NOMO-1 (cell line): ENCODE measurements around the gene SGPP1.
"Not testable (repeated sequence)": the region's sequence is repeated elsewhere in the genome, so short reads cannot be mapped to it uniquely, and the experiment has no call there.

Experiments used
- DNase-seq, 2 experiments: peaks; one replicate each; lab custom pipeline; 2025; ENCODE audit not compliant: unreplicated experiment in 2 of 2; lab: John Stamatoyannopoulos, UW

SGPP1 gene

DNA sequence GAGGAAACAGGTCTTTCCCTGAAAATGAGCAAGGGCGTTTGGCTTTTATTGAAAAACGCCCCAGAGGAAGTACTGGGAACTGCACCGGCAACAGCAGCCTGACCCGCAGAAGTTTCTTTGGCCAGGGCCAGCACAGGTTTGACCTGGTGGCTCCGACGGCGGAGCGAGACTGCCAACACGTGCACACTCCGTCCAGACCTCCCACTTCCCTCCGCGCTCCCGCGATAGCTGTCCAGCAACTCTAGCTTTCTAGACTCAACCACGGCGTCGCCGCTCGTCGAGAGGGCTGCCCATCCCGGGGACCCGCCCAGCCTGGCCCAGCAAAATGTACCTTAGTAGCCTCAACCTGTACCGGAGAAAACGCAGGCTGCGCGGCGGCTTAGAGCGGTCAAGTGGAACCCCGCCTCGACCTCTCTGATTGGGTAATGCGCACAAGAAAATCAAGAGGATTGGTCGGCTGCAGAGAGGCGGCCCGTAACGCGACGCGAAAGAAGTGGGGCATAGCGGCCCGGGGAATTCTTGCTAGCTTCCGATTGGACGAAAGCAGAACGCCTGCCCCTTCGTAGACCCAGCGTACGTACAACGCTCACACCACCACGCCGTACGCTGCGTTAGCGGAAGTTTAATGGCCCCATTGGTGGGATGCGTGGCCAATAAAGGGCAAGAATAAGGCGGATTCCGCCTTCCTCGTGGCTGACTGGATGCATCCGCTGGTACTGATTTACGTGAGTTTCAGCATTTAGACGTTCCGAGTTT lies 86.2 kb downstream of the SGPP1 start, which contains the start of gene WDR89:
WDR89 (minus strand) TSS at position 399 of the 756 bp plus-strand sequence. CDS start 41,929 bp downstream, outside the sequence.
- DNase-seq = peak; percentile 97 to 98

DNA sequence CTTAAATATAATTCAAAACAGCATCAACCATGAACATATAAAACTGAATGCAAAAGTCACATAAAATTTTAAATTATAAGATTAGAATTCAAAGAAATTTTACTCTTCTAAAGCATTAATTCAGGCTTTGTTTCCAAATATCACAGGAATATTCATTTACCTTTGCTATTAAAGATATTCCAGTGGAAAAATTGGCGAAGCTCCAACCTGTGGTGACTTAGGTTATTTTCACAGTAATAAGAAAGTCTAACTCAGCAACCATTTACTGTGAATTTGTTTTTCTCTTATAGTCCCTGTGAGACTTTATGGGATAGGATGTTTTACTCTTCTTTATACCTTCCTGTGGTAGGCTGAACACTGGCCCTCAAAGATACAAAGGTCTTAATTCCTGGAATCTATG lies 89.4 kb downstream of the SGPP1 start:
- DNase-seq = no peak

DNA sequence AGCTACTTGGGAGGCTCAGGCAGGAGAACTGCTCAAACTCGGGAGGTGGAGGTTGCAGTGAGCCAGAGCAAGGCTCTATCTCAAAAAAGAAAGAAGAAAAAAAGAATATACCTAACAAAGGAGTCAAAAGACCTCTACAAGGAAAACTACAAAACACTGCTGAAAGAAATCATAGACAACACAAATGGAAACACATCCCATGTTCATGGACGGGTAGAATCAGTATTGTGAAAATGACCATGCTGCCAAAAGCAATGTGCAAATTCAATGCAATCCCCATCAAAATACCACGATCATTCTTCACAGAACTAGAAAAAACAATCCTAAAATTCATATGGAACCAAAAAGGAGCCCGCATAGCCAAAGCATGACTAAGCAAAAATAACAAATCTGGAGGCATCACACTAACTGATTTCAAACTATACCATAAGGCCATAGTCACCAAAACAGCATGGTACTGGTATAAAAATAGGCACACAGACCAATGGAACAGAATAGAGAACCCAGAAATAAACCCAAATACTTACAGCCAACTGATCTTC lies 91.7 kb downstream of the SGPP1 start:
- DNase-seq = not testable (repeated sequence)
